Astrocyte (in vitro differentiated cells and primary cell): ENCODE measurements around the gene MGMT. TPM values are rescaled to one million over a fixed set of nuclear protein-coding genes. Genes with fewer than 3 reads are reported as not detected.

Experiments
- DNase-seq: peaks from one replicate; pipeline ENCODE4 v3.0.0-alpha.2; 2010; ENCODE audit warnings: low read depth
- FAIRE-seq: peaks from 2 replicates; lab custom pipeline; 2011; peaks lifted over from hg19 to GRCh38; lab: Jason Lieb, UNC
- H2AFZ ChIP-seq: 2 replicates; pipeline ENCODE4 v1.6.0; 2012; ENCODE audit warnings: low read depth, low read length, inconsistent platforms
- H3K27ac ChIP-seq: 2 replicates; pipeline ENCODE4 v1.5.1; 2011; ENCODE audit warnings: low read depth, low read length, inconsistent platforms
- H3K27me3 ChIP-seq: 2 replicates; pipeline ENCODE4 v1.6.0; 2011; ENCODE audit warnings: low read length, inconsistent platforms; ENCODE audit not compliant: insufficient read depth
- H3K36me3 ChIP-seq: 2 replicates; pipeline ENCODE4 v1.5.1; 2011; ENCODE audit warnings: low read length, inconsistent platforms; ENCODE audit not compliant: insufficient read depth
- H3K4me1 ChIP-seq: 2 replicates; pipeline ENCODE4 v1.5.1; 2011; ENCODE audit warnings: low read length, inconsistent platforms; ENCODE audit not compliant: insufficient read depth
- H3K4me2 ChIP-seq: 2 replicates; pipeline ENCODE4 v1.6.0; 2012; ENCODE audit warnings: low read length, inconsistent platforms
- H3K4me3 ChIP-seq: 2 replicates; pipeline ENCODE4 v1.5.1; 2011; ENCODE audit warnings: low read depth, mild to moderate bottlenecking, low read length, inconsistent platforms; ENCODE audit not compliant: insufficient read depth
- H3K79me2 ChIP-seq: 2 replicates; pipeline ENCODE4 v1.6.0; 2012; ENCODE audit warnings: mild to moderate bottlenecking, low read length, inconsistent platforms; ENCODE audit not compliant: insufficient read depth
- H3K9ac ChIP-seq: 2 replicates; pipeline ENCODE4 v1.6.0; 2012; ENCODE audit warnings: mild to moderate bottlenecking, low read length, inconsistent platforms
- H3K9me3 ChIP-seq: 2 replicates; pipeline ENCODE4 v1.5.1; 2012; ENCODE audit warnings: low read depth, mild to moderate bottlenecking, low read length, inconsistent platforms; ENCODE audit not compliant: insufficient read depth
- H4K20me1 ChIP-seq: 2 replicates; pipeline ENCODE4 v1.6.0; 2012; ENCODE audit warnings: low read length, inconsistent platforms; ENCODE audit not compliant: insufficient read depth
- H3K27ac Mint-ChIP-seq: one replicate; pipeline ENCODE4 v1.8.0; 2021; ENCODE audit warnings: mild to moderate bottlenecking, mixed read lengths; ENCODE audit not compliant: unreplicated experiment
- H3K27me3 Mint-ChIP-seq: one replicate; pipeline ENCODE4 v1.8.0; 2021; ENCODE audit warnings: low read depth, mixed read lengths; ENCODE audit not compliant: unreplicated experiment
- H3K36me3 Mint-ChIP-seq: one replicate; pipeline ENCODE4 v1.8.0; 2021; ENCODE audit warnings: low read depth, mixed read lengths; ENCODE audit not compliant: unreplicated experiment
- H3K4me1 Mint-ChIP-seq: one replicate; pipeline ENCODE4 v1.8.0; 2021; ENCODE audit warnings: low read depth, mixed read lengths; ENCODE audit not compliant: unreplicated experiment
- H3K4me3 Mint-ChIP-seq: one replicate; pipeline ENCODE4 v1.8.0; 2021; ENCODE audit warnings: mild to moderate bottlenecking, moderate library complexity, mixed read lengths; ENCODE audit not compliant: unreplicated experiment
- H3K9me3 Mint-ChIP-seq: one replicate; pipeline ENCODE4 v1.8.0; 2021; ENCODE audit warnings: mild to moderate bottlenecking, mixed read lengths; ENCODE audit not compliant: unreplicated experiment
- CTCF ChIP-seq: IDR thresholded peaks from 2 replicates; pipeline ENCODE4 v1.5.1; 2011; ENCODE audit warnings: low read depth, mild to moderate bottlenecking, inconsistent platforms, low read length, moderate library complexity; ENCODE audit not compliant: insufficient read depth
- EZH2 ChIP-seq: IDR thresholded peaks from 2 replicates; pipeline ENCODE4 v1.6.1; 2012; ENCODE audit warnings: mild to moderate bottlenecking, low read length, inconsistent platforms; ENCODE audit not compliant: insufficient read depth
- total RNA-seq: library from RNA; stranded (reverse); gene quantifications from 2 replicates; pipeline ENCODE4 v1.2.1, GENCODE V29; 2021

MGMT gene
- total RNA-seq, 1 donor from 2014 or later: 9.5 TPM

GRCh38 chr10:129657297-129658017, 190.4 kb downstream of the MGMT start:
- H3K4me1 ChIP-seq: no peaks in the 10 kb centered on the region
- H4K20me1 ChIP-seq: no peaks in the 10 kb centered on the region
- Mint-ChIP-seq H3K27ac (no peak overlapping the region), H3K9me3 (no peaks in the 10 kb centered on the region), H3K27me3 (no peaks in the 10 kb centered on the region), H3K4me3 (no peak overlapping the region), H3K4me1 (peaks cover 4% of the 10 kb centered on the region), H3K36me3 (peaks cover 2% of the 10 kb centered on the region)
- no peak overlapping the region for H3K4me2 ChIP-seq
- no peak overlapping the region for H3K27ac ChIP-seq
- no peak for TF ChIP-seq EZH2
- TF ChIP-seq CTCF: no peak
- H3K4me3 ChIP-seq: no peak overlapping the region
- no peak for DNase-seq
- no peak overlapping the region for H3K9ac ChIP-seq
- no peak for FAIRE-seq
- H3K9me3 ChIP-seq: no peaks in the 10 kb centered on the region
- H3K27me3 ChIP-seq: no peaks in the 10 kb centered on the region
- H3K36me3 ChIP-seq: no peaks in the 10 kb centered on the region
- no peaks in the 10 kb centered on the region for H3K79me2 ChIP-seq
- H2AFZ ChIP-seq: no peak overlapping the region

DNA sequence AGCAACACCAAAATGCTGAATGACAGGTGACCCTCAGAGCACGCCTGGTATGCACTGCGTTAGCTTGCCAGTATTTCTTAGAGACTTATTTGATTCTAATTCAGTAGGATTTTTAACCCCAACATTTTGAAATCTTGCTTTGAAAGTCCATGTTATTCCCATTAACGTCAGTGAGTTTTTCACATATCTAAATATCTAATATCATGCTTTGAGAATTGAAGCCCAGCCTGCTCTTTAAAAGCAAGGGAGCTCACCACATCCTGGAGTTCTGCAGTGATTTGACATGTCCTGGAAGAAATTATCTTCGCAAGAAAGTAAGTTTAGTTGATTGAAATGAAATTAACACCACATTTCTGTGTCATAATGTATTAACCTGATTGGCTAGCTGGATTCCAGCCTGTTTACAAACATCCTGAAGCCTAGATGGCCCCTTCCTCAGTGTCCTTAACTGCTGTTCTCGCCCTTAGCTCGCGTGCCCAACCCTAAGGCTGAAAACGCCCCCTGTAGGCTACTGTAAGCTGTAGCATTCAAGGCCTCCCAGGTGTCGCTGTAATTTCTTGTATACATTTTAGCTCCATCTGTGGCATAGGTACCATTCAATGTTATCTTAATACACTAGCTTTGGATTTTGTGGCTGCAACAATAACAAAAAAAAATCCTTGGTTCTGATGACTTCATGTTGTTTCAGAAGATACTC, 191.5 kb downstream of the MGMT start:
- Mint-ChIP-seq H3K27me3 (no peaks in the 10 kb centered on the region), H3K9me3 (no peaks in the 10 kb centered on the region), H3K27ac (no peak overlapping the region), H3K4me1 (peaks cover 4% of the 10 kb centered on the region), H3K4me3 (no peak overlapping the region), H3K36me3 (peaks cover 2% of the 10 kb centered on the region)
- Histone ChIP-seq H3K9ac (no peak overlapping the region), H3K4me2 (no peak overlapping the region), H3K79me2 (no peaks in the 10 kb centered on the region), H3K27ac (no peak overlapping the region), H3K4me3 (no peak overlapping the region), H4K20me1 (no peaks in the 10 kb centered on the region), H3K27me3 (no peaks in the 10 kb centered on the region), H2AFZ (no peak overlapping the region), H3K4me1 (no peaks in the 10 kb centered on the region), H3K36me3 (no peaks in the 10 kb centered on the region), H3K9me3 (no peaks in the 10 kb centered on the region)
- TF ChIP-seq EZH2 (no peak), CTCF (peak; percentile 7)
- FAIRE-seq (no peak), DNase-seq (no peak)
